NOMO-1 treated with DMSO at 0.1 percent for 48 hours (cell line): Measurements from ENCODE around the gene HDLBP.

Source experiments
- DNase-seq: peaks from one replicate; lab custom pipeline; 2025; ENCODE audit not compliant: unreplicated experiment; lab: John Stamatoyannopoulos, UW

HDLBP gene

GRCh38 chr2:241179899-241180298, 135.6 kb downstream of the HDLBP start:
- no peak for DNase-seq

DNA sequence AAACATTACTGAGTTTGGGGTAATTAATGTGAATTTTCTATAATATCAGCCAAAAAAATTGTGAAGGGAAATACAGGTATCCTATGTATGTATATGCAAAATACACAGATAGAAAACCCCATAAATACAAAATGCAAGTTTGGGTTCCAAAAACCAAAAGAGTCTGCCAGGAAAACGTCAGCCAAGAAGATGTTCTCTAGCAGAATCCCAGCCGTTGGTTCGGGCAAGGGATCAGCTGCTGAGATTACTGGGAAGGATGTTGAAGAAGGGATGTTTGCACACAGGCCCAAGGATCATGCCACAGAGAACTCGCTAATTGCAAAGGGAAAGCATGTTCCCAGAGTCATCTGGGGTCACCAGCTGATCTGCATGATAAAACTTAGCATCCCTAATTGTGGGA, 136.5 kb downstream of the HDLBP start:
- DNase-seq: no peak

DNA sequence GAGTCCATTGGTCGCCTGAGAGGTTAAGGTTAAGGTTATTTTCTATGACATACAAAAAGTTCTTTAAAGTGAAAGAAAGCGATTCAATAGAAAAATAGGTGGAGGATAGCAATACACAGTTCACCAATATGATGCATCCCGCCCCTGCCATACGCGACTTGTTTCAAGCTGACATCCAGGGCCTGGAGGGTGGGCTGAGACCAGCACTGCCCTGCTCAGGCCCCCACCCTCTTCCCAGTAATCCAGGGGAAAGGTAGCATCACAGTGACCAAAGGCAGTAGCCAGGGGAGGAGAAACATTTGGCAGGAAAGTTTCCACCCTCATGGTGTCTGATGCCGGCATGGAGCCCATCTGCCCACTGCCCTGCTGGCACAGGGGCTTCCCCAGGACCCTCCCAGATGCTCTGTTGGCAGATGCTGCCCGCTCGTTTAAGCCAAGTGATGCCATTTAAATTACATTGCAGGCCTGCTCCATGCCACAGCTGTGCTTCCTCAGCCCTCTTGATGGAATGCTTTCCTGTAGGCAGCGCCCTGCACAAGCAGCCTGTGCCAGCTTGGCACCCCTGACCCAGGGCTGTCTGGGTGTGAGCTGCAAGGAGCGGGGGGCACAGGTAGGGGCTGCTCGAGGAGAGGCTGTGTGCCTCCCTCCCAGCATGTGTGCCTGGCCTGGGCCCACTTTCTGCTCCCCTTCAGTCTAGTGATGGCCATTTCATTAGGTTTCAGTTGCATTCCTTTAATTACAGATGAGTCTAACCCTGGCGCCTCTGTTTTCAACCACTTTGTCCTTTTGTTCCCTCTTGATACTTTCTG, 137.7 kb downstream of the HDLBP start:
- no peak for DNase-seq
